DOHH2 (cell line): Measurements from ENCODE around the gene P4HA1.
"Not testable (repeated sequence)": the region's sequence is repeated elsewhere in the genome, so short reads cannot be mapped to it uniquely, and the experiment has no call there.

Experiments used
- CTCF ChIP-seq: fragments of 200-600 bp; sonication (generic); IDR thresholded peaks from one replicate; pipeline ENCODE4 v1.5.1; 2014; ENCODE audit warnings: antibody characterized with exemption, mild to moderate bottlenecking, low read depth, low read length; ENCODE audit not compliant: poor library complexity, severe bottlenecking
- EZH2phosphoT487 ChIP-seq: fragments of 200-600 bp; sonication (generic); IDR thresholded peaks from 2 replicates; pipeline ENCODE4 v1.6.1; 2017; ENCODE audit warnings: borderline replicate concordance, mild to moderate bottlenecking, antibody characterized with exemption, low read length, moderate library complexity, mixed read lengths

DNA sequence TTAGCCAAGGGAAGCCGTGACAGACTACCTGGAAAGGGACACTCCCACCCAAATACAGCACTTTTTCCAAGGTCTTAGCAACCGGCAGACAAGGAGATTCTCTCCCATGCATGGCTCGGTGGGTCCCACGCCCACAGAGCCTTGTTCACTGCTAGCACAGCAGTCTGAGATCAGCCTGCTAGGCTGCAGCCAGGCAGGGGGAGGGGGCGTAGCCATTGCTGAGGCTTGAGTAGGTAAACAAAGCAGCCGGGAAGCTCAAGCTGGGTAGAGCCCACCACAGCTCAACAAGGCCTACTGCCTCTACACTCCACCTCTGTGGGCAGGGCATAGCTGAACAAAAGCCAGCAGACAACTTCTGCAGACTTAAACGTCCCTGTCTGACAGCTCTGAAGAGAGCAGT is 106.9 kb downstream of the P4HA1 start:
- not testable (repeated sequence) for TF ChIP-seq CTCF, EZH2phosphoT487
